Measurements from ENCODE around the gene FOXL2NB. TPM values are rescaled to one million over a fixed set of nuclear protein-coding genes. Genes with fewer than 3 reads are reported as not detected.

FOXL2NB gene
- total and polyA plus RNA-seq, 7 experiments from 2014 or later = not detected

DNA sequence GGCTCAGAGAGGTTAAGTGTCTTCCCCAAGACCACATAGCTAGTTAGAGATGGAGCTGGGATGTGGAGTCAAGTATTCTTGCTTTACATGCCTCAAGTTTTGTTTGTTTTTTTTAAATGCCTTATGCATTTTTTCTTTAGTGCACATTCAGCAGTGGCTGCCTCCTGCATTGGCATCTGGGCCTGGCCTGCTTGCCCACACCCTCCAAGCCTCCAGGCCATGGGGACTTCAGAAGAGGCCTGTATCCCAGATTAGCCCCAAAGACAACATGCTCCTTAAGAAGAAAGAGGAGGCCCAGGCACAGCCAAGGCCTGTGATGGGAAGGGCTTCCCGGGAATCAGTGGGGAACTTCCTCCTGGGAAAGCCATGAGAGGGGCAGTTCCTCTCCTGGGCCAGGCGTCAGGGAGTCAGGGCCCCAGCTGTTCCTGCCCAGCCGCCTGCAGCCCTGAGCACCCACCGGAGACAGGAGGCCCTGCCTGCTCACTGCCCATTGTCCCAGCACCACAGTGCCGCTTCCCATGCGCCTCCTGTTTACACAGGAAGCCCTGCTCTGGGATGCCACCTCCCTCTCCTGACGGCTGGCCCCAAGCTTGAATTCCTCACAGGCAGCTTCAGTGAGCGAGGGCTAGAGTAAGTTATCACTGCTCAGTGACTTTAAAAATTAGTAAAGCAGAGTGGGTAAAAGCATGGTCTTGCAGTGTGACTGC lies 16.0 kb downstream of the FOXL2NB start:
- Histone ChIP-seq H3K4me3 (ENCODE audit: low read length) (no peak overlapping the region), H3K4me1 (ENCODE audit: control insufficient read depth in 2 of 2, insufficient read depth in 2 of 2, low read length in 2 of 2) (peaks cover 0 to 5% of the 10 kb centered on the region in 2 donors), H3K27ac (ENCODE audit: low read depth, low read length) (no peak overlapping the region), H3K9me3 (ENCODE audit: control insufficient read depth in 2 of 3, low read length in 3 of 3) (peaks cover 0 to 8% (median 0%) of the 10 kb centered on the region in 3 experiments), H3K36me3 (ENCODE audit: control insufficient read depth in 2 of 3, insufficient read depth in 3 of 3, low read length in 3 of 3) (no peaks in the 10 kb centered on the region), H3K27me3 (ENCODE audit: control insufficient read depth in 2 of 2, insufficient read depth in 2 of 2, low read length in 2 of 2) (peaks cover 0 to 16% of the 10 kb centered on the region in 2 donors)
- Mint-ChIP-seq H3K27ac (no peak overlapping the region), H3K4me1 (peaks cover 9 to 21% (median 19%) of the 10 kb centered on the region in 7 donors), H3K27me3 (peaks cover 52 to 83% (median 79%) of the 10 kb centered on the region in 5 donors), H3K9me3 (peaks cover 5 to 36% (median 21%) of the 10 kb centered on the region in 11 donors), H3K36me3 (peaks cover 0 to 10% (median 6%) of the 10 kb centered on the region in 5 donors), H3K4me3 (no peak overlapping the region)
- no peak for ATAC-seq
- no peak for DNase-seq
- POLR2A ChIA-PET = no interaction called here
- CTCF ChIA-PET = no interaction called here
- intact Hi-C loops (cut with micrococcal nuclease) = no loop called here

DNA sequence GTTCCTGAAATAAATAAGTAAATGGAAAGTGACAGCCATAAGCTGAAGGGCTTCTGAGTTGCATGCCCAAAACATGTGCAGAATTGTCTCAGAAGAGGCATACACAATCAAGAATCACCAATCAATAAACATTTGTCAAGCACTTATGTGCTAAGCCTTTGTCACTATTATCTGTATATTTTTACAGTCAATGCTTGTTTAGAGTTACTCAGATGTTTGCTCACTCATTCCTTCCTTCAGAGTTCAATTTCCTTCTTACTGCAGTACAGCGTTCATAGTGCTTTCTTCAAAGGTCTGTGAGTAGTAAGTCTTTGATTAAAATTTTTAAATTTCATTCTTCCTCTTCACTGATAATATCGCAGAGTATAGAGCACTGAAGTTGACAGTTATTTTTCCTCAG lies 17.2 kb downstream of the FOXL2NB start:
- no peak overlapping the region for H3K27ac ChIP-seq (ENCODE audit: low read depth, low read length)
- H3K9me3 Mint-ChIP-seq = peaks cover 5 to 36% (median 22%) of the 10 kb centered on the region in 11 donors
- ATAC-seq (no peak), DNase-seq (no peak)
- H3K4me3 Mint-ChIP-seq = peak overlapping the region in 1 of 10 donors; percentile 30
- H3K9me3 ChIP-seq (ENCODE audit: control insufficient read depth in 2 of 3, low read length in 3 of 3) = peaks cover 0 to 8% (median 0%) of the 10 kb centered on the region in 3 experiments
- no peak overlapping the region for H3K27ac Mint-ChIP-seq
- ChIA-PET CTCF (no interaction called here), POLR2A (no interaction called here)
- peaks cover 0 to 12% of the 10 kb centered on the region in 2 donors for H3K27me3 ChIP-seq (ENCODE audit: control insufficient read depth in 2 of 2, insufficient read depth in 2 of 2, low read length in 2 of 2)
- H3K27me3 Mint-ChIP-seq = peaks cover 43 to 83% (median 74%) of the 10 kb centered on the region in 5 donors
- intact Hi-C loops (cut with micrococcal nuclease) = no loop called here
- no peaks in the 10 kb centered on the region for H3K36me3 ChIP-seq (ENCODE audit: control insufficient read depth in 2 of 3, insufficient read depth in 3 of 3, low read length in 3 of 3)
- H3K36me3 Mint-ChIP-seq = peaks cover 0 to 10% (median 6%) of the 10 kb centered on the region in 5 donors
- no peak overlapping the region for H3K4me3 ChIP-seq (ENCODE audit: low read length)
- H3K4me1 Mint-ChIP-seq = peaks cover 9 to 21% (median 19%) of the 10 kb centered on the region in 7 donors
- peaks cover 0 to 5% of the 10 kb centered on the region in 2 donors for H3K4me1 ChIP-seq (ENCODE audit: control insufficient read depth in 2 of 2, insufficient read depth in 2 of 2, low read length in 2 of 2)

DNA sequence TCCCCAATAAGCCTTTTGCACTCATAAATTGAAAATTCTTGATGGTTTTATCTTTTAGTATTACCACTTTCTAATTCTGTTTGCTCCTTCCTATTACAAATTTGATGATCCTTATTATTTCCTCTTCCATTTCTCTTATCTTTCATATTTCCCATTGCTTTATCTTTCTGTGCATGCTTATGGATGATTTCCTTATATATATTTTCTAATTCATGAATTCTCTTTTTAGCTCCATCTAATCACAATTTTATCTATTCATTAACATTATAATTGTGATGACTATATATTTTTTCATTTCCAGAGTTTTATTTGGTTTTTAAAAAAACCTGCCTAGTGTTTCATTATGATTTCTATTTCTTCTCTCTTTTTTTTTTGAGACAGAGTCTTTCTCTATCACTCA lies 17.9 kb downstream of the FOXL2NB start:
- no peak for ATAC-seq
- POLR2A ChIA-PET = no interaction called here

DNA sequence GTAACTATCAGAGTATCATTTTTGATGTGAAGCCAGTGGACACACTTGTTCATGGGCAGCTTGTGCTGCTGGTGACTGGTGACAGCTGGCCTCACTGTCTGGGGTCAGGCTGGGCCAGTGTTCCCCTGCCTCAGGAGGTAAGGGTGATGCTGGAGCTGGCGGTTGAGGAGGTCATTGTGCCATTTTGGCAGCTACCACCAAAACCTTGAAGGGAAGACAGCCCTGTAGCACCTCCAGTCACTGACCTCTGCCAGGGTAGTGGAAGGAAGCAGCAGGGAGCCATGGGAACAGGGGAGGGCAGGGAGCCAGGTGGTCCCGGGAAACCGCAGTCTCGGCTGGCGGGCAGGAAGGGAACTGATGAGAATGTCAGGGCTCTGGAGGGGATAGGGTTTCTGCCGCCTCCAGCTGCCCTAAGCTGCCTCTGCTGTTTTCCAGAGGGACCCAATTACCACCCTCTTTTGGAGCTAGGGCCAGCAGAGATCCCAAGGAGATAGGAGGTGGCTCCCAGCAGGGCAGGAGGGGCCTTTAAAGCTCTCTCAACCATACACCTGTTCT lies 24.8 kb downstream of the FOXL2NB start:
- peaks cover 0 to 8% (median 0%) of the 10 kb centered on the region in 11 donors for H3K9me3 Mint-ChIP-seq
- Histone ChIP-seq H3K9me3 (ENCODE audit: control insufficient read depth in 2 of 3, low read length in 3 of 3) (no peaks in the 10 kb centered on the region), H3K36me3 (ENCODE audit: control insufficient read depth in 2 of 3, insufficient read depth in 3 of 3, low read length in 3 of 3) (no peaks in the 10 kb centered on the region), H3K4me1 (ENCODE audit: control insufficient read depth in 2 of 2, insufficient read depth in 2 of 2, low read length in 2 of 2) (no peaks in the 10 kb centered on the region), H3K27me3 (ENCODE audit: control insufficient read depth in 2 of 2, insufficient read depth in 2 of 2, low read length in 2 of 2) (no peaks in the 10 kb centered on the region), H3K27ac (ENCODE audit: low read depth, low read length) (no peak overlapping the region), H3K4me3 (ENCODE audit: low read length) (no peak overlapping the region)
- no peak overlapping the region for H3K27ac Mint-ChIP-seq
- ATAC-seq = no peak
- intact Hi-C loops (cut with micrococcal nuclease) = no loop called here
- no peak overlapping the region for H3K4me3 Mint-ChIP-seq
- no peak for DNase-seq
- H3K27me3 Mint-ChIP-seq = peaks cover 8 to 60% (median 37%) of the 10 kb centered on the region in 5 donors
- H3K4me1 Mint-ChIP-seq = peaks cover 0 to 3% (median 0%) of the 10 kb centered on the region in 7 donors
- ChIA-PET CTCF (interaction anchor here (0.7 kb wide), 1 partner anchor 36 kb away, joined by 4 read pairs; no protein-coding TSS in a partner anchor), POLR2A (no interaction called here)
- H3K36me3 Mint-ChIP-seq = no peaks in the 10 kb centered on the region

More for the DNA sequence above, 17.9 kb downstream of the FOXL2NB start:
- Mint-ChIP-seq H3K9me3 (peaks cover 5 to 36% (median 22%) of the 10 kb centered on the region in 11 donors), H3K27ac (no peak overlapping the region), H3K4me3 (no peak overlapping the region), H3K4me1 (peaks cover 9 to 20% (median 18%) of the 10 kb centered on the region in 7 donors), H3K27me3 (peaks cover 40 to 84% (median 74%) of the 10 kb centered on the region in 5 donors), H3K36me3 (peaks cover 0 to 10% (median 6%) of the 10 kb centered on the region in 5 donors)
- intact Hi-C loops (cut with micrococcal nuclease) = no loop called here
- Histone ChIP-seq H3K4me3 (ENCODE audit: low read length) (no peak overlapping the region), H3K27me3 (ENCODE audit: control insufficient read depth in 2 of 2, insufficient read depth in 2 of 2, low read length in 2 of 2) (peaks cover 0 to 12% of the 10 kb centered on the region in 2 donors), H3K36me3 (ENCODE audit: control insufficient read depth in 2 of 3, insufficient read depth in 3 of 3, low read length in 3 of 3) (no peaks in the 10 kb centered on the region), H3K27ac (ENCODE audit: low read depth, low read length) (no peak overlapping the region), H3K4me1 (ENCODE audit: control insufficient read depth in 2 of 2, insufficient read depth in 2 of 2, low read length in 2 of 2) (peaks cover 0 to 5% of the 10 kb centered on the region in 2 donors), H3K9me3 (ENCODE audit: control insufficient read depth in 2 of 3, low read length in 3 of 3) (peaks cover 0 to 8% (median 0%) of the 10 kb centered on the region in 3 experiments)
- CTCF ChIA-PET = interaction anchor here (0.6 kb wide), 1 partner anchor 28 kb away, joined by 3 read pairs; no protein-coding TSS in a partner anchor
- DNase-seq = no peak

DNA sequence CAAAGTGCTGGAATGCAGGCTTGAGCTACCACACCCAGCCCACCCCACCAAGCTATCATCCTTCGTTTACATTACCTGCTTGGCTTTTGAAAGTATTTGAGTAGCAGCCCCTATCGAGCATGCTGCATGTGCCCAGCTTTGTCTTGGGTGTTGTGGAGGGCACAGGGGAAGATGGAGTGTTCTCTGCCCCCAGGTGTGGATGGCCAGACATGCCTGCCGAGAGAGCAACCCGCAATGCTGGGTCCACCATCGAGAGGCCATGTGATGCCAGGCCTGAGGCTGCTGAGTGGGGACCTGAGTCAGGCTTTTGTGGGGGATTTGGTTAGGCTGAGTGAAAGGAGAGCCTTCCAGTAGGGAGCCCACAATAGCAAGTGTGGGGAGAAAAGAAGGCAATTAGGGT lies 25.9 kb downstream of the FOXL2NB start:
- ATAC-seq (no peak), DNase-seq (no peak)
- H3K27ac Mint-ChIP-seq = no peak overlapping the region
- no peak overlapping the region for H3K4me3 Mint-ChIP-seq
- POLR2A ChIA-PET = no interaction called here
- Histone ChIP-seq H3K4me1 (ENCODE audit: control insufficient read depth in 2 of 2, insufficient read depth in 2 of 2, low read length in 2 of 2) (no peaks in the 10 kb centered on the region), H3K4me3 (ENCODE audit: low read length) (no peak overlapping the region), H3K9me3 (ENCODE audit: control insufficient read depth in 2 of 3, low read length in 3 of 3) (no peaks in the 10 kb centered on the region), H3K36me3 (ENCODE audit: control insufficient read depth in 2 of 3, insufficient read depth in 3 of 3, low read length in 3 of 3) (no peaks in the 10 kb centered on the region), H3K27ac (ENCODE audit: low read depth, low read length) (no peak overlapping the region), H3K27me3 (ENCODE audit: control insufficient read depth in 2 of 2, insufficient read depth in 2 of 2, low read length in 2 of 2) (no peaks in the 10 kb centered on the region)
- H3K36me3 Mint-ChIP-seq = no peaks in the 10 kb centered on the region
- H3K9me3 Mint-ChIP-seq = peaks cover 0 to 5% (median 0%) of the 10 kb centered on the region in 11 donors
- CTCF ChIA-PET = no interaction called here
- intact Hi-C loops (cut with micrococcal nuclease) = no loop called here
- peaks cover 8 to 57% (median 32%) of the 10 kb centered on the region in 5 donors for H3K27me3 Mint-ChIP-seq
- peaks cover 0 to 3% (median 0%) of the 10 kb centered on the region in 7 donors for H3K4me1 Mint-ChIP-seq

DNA sequence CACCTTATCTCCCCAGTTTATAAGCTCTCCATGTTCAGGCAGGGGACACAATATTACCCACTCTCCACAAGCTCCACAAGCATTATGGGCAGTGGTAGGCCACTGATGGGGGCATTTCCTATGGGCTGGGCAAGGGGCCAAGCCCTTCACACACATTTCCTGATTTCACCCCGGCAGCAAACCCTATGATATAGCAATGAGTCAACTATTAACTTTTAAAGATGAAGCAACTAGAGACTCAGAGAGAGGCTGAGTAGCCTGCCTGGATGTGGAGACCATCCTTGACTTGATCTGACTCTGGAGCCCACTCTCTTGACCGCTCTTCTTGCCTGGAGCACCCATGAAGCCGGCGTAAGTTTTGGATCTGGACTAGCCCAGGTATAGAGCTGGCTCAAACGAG lies 27.4 kb downstream of the FOXL2NB start:
- H3K27ac Mint-ChIP-seq = no peak overlapping the region
- DNase-seq = no peak
- Histone ChIP-seq H3K27me3 (ENCODE audit: control insufficient read depth in 2 of 2, insufficient read depth in 2 of 2, low read length in 2 of 2) (no peaks in the 10 kb centered on the region), H3K4me1 (ENCODE audit: control insufficient read depth in 2 of 2, insufficient read depth in 2 of 2, low read length in 2 of 2) (no peaks in the 10 kb centered on the region), H3K36me3 (ENCODE audit: control insufficient read depth in 2 of 3, insufficient read depth in 3 of 3, low read length in 3 of 3) (no peaks in the 10 kb centered on the region), H3K4me3 (ENCODE audit: low read length) (no peak overlapping the region), H3K9me3 (ENCODE audit: control insufficient read depth in 2 of 3, low read length in 3 of 3) (no peaks in the 10 kb centered on the region), H3K27ac (ENCODE audit: low read depth, low read length) (no peak overlapping the region)
- no peak overlapping the region for H3K4me3 Mint-ChIP-seq
- H3K27me3 Mint-ChIP-seq = peaks cover 6 to 48% (median 29%) of the 10 kb centered on the region in 5 donors
- H3K36me3 Mint-ChIP-seq = no peaks in the 10 kb centered on the region
- ChIA-PET POLR2A (no interaction called here), CTCF (interaction anchor here (0.7 kb wide), 1 partner anchor 56 kb away, joined by 3 read pairs; no protein-coding TSS in a partner anchor)
- peaks cover 0 to 3% (median 0%) of the 10 kb centered on the region in 7 donors for H3K4me1 Mint-ChIP-seq
- intact Hi-C loops (cut with micrococcal nuclease) = no loop called here
- H3K9me3 Mint-ChIP-seq = peaks cover 0 to 4% (median 0%) of the 10 kb centered on the region in 11 donors
- no peak for ATAC-seq

Data from naive thymus-derived CD4-positive, alpha-beta T cell (primary cell).